HG03045 (cell line): Measurements from ENCODE around the gene HOXC13.

Experiments used
- ATAC-seq: cut with Tn5 transposase; IDR thresholded peaks from one replicate; pipeline ENCODE4 v1.9.1; 2021; ENCODE audit warnings: mild to moderate bottlenecking, moderate library complexity; ENCODE audit not compliant: unreplicated experiment

HOXC13 gene

DNA sequence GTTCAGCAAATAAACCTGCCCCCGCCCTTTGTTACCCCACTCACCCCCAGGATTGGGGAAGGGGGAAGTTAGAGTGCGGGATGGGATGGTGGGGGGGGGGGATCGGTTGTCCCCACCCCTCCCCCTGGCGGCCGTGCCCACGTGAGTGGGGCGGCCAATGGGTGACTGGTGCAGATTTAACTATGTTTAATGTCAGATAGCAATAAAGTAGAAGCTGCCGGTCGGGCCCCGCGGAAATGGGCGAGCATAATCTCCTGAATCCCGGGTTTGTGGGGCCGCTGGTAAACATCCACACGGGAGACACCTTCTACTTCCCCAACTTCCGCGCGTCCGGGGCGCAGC, 16.0 kb downstream of the HOXC13 start, which contains the start of gene HOXC12:
Gene HOXC12, plus strand, starts transcription at position 210 of the 342 bp plus-strand sequence. Its CDS starts 27 bp downstream, at position 237.
- ATAC-seq: no peak

DNA sequence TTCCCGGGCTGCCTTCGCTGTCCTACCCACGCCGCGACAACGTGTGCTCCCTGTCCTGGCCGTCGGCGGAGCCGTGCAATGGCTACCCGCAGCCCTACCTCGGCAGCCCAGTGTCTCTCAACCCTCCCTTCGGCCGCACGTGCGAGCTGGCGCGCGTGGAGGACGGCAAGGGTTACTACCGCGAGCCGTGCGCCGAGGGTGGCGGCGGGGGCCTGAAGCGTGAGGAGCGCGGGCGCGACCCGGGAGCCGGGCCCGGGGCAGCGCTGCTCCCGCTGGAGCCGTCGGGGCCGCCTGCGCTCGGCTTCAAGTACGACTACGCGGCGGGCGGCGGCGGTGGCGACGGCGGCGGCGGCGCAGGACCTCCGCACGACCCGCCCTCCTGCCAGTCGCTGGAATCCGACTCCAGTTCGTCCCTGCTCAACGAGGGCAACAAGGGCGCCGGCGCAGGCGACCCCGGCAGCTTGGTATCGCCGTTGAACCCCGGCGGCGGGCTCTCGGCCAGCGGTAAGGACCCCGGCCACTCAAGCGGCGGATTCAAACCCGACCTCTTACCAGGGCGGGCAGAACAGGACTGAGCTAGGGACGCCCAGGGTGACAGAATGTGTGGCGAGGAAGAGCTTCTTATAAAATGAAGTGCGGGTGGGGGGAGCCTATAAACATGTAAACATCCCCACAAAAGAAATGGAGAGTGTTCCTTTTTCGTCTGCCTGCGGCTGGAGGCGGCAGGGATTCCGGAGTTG, 16.6 kb downstream of the HOXC13 start:
- no peak for ATAC-seq

DNA sequence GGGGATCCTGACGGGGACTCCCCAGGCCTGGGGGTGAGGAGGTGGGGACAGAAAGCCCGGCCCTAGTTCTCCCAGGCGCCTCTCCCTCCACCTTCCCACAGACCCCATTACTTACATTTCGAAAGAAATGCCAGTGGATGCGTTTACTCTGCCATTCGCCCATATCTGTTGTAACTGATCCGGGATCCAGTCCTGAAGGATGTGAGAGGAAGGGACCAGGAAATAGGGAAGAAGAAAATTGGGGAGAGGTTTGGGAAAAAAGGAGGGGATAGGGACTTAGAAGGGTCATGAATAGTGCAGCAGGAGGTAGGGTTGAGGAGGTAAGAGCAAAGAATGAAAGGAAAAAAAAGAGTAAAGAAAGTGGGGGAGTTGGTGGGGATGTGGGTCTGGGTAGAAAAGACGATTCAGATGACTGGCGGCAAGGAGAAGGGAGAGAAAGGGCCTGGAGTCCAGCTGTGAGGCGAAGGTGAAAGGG, 17.2 kb downstream of the HOXC13 start:
- ATAC-seq: no peak

DNA sequence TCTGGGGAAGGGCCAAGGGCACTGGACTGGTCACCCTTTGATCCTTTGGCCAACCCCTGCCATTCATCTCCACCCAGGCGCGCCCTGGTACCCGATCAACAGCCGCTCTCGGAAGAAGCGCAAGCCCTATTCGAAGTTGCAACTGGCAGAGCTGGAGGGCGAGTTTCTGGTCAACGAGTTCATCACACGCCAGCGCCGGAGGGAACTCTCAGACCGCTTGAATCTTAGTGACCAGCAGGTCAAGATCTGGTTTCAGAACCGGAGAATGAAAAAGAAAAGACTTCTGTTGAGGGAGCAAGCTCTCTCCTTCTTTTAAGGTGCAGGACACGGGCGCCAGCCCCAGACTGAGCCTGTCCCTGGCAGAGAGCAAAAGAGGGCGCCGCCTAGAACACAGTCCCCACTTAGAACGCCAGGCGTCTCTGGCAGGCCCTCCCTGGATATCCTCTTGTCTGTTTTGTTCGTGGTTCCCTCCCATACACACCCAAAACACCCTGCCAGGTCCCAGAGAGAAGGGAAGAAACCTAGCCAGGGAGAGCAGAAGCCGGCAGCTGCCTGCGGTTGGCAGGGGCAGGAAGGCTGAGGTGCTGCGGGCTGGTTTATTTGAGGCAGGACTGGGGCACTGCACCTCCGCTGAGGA, 17.7 kb downstream of the HOXC13 start:
- no peak for ATAC-seq

DNA sequence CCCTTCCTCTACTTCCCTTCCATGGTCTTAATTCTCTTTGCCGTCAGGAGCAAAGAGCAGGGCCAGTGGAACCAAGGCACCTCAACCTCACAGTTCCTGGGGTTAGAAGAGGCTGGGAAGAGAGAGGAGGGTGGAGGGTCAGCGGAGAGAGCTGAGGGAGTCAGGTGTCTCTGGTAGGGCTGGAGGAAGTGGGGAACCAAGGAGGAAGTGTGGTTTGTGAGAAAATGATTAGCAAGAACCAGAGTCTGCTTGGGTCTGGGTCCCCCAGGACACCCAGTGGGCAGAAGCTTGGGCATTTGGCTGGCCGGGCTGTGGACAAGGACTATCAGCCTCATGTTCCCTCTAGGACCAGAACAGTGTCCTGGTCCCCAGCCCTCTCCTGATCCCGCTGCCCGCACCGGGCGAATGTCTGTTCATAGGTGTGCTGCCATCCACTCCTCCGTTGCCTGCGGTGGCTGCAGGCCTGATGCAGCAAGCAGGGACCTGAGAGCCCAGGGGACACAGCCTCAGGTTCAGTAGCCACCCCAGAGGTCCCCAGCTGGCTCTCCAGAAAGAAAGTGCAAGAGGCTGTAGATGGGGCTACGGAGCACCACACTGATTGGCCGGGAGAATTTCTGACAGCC, 18.4 kb downstream of the HOXC13 start:
- no peak for ATAC-seq

DNA sequence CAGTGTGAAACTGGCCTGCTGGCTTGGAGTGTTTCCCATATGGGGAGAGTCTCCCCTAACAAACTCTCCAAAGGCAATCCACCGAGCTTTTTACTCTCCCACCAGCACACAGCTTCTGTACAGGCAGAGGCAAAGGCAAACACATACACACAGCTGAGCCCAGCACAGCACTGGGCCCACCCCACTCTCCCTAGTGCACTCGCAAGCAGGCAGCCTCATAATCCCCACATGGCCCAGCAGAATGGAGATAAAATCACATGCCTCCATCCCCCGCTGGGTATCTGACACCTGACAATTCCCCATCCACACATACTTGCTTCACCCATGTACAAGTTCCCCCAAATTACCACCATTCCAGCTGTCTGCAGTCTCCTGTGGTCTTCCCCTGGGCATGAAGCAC, 19.5 kb downstream of the HOXC13 start:
- ATAC-seq: no peak

DNA sequence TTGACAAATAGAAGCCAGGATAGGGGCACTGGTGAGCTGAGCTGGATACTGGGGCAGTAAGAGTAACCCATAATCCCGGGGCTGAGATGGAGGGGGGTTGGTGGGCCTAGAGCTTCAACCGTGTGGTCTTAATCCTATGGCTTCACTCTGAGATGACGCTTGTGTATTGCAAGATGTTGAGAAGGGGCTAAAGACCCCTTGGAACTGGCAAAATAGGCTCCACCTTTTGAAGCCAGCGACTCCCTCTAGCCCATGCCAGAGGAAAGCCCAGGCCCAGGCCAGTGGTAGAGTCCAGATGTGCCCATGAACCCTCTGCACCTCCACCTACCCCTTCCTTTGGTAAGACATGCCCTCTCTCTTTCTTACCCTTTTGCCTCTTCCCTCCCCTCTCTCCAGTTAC, 20.7 kb downstream of the HOXC13 start:
- no peak for ATAC-seq

DNA sequence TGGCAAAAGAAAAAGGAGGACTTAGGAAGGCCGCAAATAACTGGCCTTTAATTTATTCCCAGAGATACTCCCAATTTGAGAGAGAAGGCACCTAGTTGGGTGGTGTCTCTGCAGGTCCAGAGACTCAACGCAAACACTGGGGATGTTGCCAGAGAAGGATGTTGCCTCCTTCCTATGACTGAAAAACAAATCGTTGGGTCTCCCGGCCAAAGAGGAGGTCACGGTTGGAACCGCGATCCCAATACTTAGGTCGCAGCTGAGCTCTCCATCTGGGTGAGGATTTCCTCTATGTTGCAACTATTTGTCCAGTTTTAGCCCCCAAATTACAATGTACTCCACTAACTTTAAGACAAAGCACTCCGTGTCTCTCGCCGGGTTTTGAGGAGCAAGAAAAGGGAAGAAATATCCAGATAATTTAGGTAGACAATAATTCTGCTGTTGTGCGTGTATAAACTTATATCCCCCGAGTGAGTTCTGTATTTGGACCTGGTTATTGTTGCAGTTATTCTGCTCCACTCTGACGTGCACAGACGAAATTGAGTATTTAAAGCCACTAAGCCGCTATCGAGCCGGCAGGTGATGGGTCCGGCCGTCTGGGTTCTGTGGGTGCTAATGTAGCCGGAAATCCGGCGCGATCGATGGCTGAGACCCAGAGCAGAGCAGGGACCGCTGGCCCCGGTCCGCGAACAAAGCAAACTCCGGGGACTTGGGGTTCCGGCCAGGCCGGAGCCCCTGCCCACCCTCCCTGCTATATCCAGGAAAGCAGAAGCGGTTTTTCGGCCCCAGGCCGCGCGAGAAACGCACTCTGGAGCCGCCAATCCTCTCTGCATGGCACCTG, 21.8 kb downstream of the HOXC13 start:
- no peak for ATAC-seq

DNA sequence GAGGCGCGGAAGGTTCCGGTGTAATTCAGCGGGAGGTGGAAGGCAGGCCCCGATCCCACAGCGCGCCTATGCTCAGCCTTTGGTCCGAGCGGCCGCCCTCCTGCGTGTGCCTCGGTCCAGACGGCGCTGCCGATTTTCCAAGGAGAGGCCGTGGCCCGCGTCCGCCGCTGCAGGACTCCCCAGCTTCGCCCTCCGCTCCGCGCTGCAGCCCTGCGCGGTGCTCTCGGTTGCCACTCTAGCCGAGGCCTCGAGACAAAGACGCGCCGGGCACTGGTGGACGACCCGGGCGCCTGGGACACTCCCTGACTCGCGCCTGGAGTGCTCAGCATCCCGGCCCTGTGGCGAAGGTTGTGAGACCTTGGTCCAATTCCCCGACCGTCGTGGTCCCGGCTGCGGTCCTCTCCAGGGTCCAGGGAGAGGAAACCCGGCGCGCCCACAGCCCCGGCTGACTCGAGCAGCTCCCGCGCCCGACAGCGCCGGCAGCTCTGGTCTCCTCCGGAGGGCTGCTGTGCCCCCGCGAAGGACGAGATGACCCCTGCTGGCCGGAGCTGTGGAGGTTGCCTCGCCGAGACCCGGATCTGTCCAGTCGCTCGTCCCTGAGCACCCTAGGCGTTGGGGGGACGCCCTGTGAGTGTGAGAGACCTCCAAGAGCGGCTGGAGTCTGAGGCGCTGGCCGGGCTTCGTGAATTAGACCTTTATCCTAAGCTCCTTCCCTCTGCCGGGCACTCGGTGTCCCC, 22.6 kb downstream of the HOXC13 start:
- no peak for ATAC-seq

DNA sequence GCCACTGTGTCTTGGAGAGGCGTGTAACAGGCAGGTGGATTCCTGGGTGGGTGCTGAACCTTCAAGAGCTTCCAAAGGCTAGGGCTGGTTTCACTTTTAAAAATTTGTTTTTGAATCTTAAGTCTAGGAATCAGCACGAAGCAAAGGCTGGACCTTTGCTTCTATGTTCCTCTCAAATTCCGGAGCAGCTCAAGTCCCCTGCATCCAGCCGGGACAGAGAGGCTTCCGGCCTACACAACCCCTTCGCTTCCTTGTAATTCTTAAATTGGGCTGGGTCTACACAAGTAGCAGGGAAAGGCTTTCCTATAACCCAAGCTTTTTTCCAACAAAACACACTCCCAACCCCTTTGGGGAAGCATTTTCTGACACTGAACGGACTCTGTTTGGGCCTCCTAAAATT, 24.4 kb downstream of the HOXC13 start:
- ATAC-seq: no peak

DNA sequence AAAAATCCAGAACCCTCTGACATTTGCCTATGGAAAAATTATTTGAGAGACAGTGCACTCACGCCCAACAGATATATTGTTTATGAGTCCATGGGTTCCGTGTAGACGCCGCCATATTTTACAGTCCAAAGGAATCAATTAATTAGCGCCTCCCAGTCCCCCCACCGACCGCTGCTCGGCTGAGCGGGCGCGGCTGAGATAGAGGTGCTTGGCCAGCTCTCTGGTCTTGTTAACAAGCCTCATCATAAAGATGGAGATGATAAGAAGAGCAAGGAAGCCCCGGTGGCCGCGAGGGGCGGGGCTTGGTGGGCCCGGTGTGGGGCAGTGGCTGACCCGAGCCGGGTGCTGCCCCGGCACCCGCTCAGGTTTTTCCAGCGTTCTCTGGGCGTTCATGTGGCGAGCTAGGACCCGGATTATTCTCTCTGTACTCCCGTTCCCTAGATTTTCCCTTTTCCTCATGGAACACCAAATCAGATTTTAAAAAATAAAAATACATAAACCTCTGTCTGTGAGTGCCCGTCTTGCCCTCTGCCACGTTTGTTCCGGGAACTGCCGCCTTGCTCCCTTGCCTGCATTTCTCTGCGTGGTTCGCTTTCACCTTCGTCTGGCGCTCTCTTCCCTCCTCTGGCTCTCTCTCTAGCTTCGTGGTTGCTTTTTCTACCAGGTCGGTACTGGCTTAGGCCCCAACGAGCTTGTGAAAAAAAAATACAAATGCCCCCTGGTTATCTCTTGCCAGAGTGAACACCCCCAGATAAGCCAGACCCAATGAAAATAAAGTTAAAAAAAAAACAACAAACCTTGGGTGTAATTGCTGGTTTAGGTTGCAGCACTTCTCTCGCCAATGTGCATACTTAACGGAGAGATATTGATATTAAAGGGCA, 25.0 kb downstream of the HOXC13 start:
- ATAC-seq: no peak

DNA sequence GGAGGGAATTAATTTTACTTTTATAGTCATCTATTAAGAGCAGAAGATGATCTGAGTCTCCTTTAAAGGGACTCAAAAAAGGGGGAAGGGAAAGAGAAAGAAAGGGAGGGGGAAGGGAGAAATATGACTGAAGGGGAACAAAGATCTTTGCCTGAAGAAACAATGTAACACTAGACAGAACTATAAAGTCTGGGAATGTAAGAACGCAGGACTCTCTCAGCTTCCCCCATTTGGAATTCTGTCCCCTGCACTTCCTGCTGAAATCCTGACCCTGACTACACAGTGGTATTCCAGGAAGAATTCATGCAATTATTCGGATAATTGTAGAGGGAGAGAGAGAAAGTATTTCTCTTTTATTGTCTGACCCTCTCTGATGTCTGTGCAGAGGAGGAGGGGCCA, 25.7 kb downstream of the HOXC13 start:
- ATAC-seq: no peak

DNA sequence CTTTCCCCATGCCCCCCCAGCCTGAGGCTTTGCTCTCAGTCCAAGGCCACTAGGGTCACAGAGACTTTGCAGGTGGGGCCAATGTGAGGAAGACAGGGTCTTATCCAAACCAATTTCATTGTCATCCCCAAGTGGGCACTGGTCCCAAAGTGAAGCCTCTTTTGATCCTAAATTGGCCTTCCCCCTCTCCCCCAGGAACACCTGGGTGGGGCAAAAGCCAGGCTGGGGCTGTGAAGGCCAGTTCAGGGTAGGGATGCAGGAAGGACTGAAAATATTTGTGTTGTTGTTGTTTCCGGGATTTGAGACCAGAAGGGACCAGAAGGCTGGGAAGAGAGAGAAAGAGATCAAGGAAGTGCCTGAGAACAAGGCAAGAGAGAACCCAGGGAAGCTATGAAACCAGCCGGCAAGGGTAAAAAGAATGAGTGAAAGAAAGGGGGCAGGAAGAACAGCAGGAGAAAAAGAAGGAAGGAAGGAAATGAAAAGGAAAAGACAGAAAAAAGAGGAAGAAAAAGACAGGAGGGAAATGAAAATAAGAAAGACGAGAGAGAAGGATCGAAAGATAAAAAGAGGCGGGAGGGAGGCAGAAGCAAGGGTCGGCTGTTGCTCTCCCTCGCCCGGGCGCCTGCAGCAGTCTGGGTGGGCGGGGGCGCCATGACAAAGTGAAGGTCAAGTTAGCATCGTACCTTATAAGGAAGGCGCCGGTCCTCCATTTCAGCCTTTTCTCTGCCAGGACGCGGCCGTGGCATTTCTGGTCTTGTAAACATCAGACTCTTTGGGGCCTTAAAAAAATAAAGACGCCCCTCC, 26.9 kb downstream of the HOXC13 start:
- ATAC-seq: no peak

DNA sequence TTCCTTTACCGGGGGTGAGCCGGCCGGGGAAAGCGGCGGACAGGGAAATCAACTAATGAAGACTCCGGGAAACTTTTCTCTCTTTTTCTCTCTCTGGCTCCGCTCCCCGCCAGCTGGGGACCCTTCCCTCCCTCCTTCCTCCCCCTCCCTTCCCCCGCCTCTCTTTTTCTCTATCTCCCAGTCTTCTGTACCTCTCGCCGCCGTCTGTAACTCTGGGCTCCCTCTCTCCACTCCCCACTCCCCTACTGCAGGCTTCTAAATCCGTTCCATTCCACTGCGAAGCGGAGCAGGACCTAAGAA, 27.4 kb downstream of the HOXC13 start:
- ATAC-seq: no peak

DNA sequence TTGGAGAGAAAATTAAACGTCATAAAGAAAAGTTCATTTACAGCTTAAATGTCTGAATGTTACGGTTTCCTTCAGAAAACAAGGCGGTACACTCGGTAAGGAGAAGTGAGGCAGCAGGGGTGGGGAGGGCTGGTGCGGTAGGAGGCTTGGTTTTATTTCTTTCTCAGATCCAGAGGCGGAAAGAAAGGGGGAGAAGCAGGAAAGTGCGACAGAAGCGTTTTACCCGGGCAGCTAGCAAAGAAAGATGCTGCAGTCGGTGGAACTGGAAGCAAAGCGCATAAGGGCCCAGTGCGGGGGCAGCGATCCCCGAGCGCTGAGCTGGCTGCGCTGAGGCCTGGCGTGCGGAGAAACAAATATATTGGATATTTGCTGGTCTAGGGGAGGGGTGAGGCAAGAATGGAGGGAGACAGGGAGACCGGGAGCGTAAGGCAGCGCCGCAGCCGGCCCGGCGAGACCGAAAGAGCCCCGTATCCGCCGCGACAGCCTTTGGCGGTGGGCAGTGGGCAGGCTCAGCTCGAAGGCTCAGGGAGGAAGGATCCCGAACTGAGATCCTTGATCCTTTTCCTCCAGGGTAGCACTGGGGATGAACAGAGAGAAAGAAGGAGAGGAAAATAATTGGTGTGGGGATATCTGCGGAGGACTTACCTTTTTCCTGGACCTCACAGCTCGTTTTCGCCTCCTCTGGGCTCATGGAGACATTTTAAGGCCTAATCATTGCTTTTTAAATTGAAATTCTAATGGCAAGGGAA, 27.9 kb downstream of the HOXC13 start:
- ATAC-seq: no peak

DNA sequence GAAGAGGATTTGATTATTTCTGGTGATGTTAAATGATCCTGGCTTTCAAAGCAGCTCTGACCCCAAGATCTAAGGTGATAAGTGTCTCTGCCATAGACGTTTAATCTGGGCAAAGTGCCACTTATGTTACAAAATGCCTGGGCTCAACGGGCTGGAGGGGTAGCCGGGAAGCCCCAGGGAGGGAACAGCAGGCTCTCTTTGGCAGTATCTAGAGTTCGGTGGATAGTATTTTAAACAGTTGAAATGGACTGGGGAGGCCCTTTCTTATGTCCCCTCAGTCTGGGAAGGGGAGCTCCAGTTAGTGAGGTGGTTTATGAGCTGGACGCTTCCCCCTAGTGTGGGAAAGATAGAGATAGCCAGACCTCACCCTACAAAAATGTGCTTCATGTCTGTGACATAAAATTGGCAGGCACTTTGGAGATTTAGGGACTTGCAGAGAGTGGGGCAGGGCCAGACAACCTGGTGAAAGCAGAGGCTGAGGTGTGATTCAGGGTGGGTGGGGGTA, 28.8 kb downstream of the HOXC13 start:
- no peak for ATAC-seq

DNA sequence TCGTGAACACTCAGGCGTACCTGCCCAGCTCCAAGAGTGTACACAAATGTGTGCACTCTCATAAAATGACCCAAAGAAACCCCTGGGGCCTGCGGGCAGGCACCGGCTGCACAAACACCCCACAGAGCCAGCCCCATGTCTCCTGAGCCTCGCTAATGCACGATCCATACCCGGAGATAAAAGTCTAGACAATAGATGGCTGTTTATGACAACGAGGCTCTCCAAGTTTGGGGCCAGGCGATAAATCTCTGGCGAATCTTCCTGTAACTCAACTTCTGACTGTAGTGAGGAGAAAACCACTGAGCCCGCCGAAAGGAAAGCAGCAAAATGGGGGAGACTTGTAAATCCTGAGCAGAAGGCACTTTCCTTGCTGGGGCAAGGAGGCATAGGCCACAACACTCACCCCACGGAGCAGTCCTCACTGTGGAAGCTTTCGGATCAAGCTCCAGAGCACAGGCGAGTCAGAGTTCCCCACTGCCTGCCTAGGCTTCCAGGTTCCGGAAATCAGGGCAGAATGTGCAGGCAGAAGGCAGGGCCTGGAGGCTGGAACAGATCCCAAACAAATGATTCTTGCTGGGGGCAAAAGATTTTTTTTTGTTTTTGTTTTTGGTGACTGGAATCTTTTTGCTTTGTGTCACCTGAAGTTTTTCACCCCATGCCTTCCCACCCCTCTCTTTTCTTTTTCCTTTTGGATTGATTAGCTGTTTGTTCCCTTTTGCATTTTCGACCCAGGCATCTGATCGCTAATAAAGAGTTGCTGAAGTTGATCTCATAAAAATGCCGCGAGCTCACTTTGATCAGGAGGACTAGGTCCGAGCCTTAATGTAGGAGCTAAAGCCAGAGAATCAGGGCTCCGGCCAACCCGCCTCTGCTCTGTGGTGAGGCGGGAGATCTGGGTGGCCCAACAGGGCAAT, 29.8 kb downstream of the HOXC13 start:
- no peak for ATAC-seq
